Measurements from ENCODE around the gene TBC1D14.

DNA sequence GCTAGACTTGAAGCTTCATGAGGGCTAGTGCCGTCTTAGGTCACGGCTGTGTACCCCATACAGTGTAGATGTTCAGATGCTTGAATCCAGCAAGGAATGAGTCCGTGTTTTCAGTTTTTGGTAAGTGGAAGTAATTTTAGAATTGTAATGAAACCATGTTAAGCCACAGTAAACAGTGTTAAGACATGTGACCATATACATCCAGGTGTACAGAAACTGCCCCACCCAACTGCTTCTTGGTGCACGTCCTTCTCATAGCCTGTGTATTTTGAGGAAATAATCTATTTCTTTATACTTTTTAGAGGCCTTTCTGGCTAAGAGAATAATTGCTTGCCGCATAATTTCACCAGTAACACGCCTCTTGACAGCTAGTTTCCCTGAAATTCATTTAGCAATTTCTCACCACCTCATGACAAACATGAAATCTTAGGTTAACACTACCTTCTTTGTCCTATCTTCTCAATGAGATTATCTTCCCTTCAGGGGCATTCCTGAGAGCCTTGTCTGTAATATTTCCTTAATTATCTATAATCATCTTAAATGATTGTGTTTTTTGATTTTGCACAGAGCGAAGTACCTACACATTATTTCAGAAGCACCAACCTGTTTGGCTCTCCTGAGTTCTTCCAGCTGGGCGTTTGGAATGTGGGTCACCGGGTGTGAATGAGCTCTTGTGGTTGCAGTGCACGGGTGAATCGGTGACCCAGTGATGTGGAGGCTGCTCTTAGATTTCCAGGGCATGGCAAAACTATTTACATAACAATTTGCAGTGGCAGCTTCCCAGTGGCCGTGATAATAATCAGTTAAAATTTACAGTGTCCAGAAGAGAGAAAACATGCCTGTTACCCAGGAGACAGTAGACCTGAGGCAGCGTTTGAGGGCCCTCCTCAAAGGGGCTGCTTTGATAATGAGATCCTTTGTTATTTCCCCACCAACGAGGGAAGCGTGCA is 83.4 kb downstream of the TBC1D14 start:
- TF ChIP-seq ESRRA (IDR thresholded peaks at IDR 0.05; ENCODE audit: borderline replicate concordance, low read depth): no peak
- TF ChIP-seq NR1H2 (CRISPR knock-in tag; IDR thresholded peaks at IDR 0.05): no peak
- TF ChIP-seq HLTF (IDR thresholded peaks at IDR 0.05): no peak
- TF ChIP-seq BDP1 (IDR thresholded peaks at IDR 0.05; ENCODE audit: insufficient read depth, insufficient read length): no peak
- TF ChIP-seq EZH2 (IDR thresholded peaks at IDR 0.05; ENCODE audit: borderline replicate concordance, low read depth, low read length): no peak

All from K562 (cell line).